GM23338 (cell line): ENCODE data around the gene ARHGAP30.

ENCODE experiments used
- CTCF ChIP-seq, 2 experiments: fragments of 200-600 bp in 1 of 2; sonication (generic) in 1 of 2; conservative IDR thresholded peaks; 2 replicates each; pipeline versions ENCODE4 v1.5.1 to v1.6.1; 2016 to 2017; ENCODE audit warnings: antibody characterized with exemption in 2 of 2, low read depth in 2 of 2, mild to moderate bottlenecking in 2 of 2, moderate library complexity in 1 of 2
- EZH2 ChIP-seq: fragments of 200-600 bp; sonication (generic); IDR thresholded peaks from one replicate; pipeline ENCODE4 v1.8.0; 2017; ENCODE audit warnings: antibody characterized with exemption, mild to moderate bottlenecking, low read depth; ENCODE audit not compliant: unreplicated experiment
- JUNB ChIP-seq: IDR thresholded peaks from one replicate; pipeline ENCODE4 v1.6.1; 2016; ENCODE audit warnings: antibody characterized with exemption; ENCODE audit not compliant: unreplicated experiment
- REST ChIP-seq: IDR thresholded peaks from one replicate; pipeline ENCODE4 v1.6.1; 2018; ENCODE audit warnings: antibody characterized with exemption; ENCODE audit not compliant: unreplicated experiment

DNA sequence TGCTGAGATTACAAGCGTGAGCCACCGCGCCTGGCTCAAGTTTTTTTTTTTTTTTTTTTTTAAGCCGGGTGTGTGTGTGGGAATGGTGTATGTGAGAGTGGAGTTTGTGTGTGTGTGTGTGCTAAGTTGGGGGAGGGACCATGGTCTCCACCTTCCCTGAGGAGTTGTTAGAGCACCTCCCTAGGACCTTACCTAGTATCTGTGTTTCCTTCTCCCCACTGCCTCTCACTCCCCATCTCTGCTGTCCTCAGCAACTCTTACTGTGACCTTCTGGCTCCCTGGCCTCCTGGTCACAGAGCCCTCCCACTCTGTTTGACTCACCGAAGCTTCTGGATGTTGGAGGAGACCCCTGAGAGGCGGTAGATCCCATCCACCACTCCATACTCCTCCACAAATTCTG, 10.4 kb downstream of the ARHGAP30 start:
- TF ChIP-seq REST (no peak), CTCF (conservative IDR thresholded peaks at IDR 0.05; ENCODE audit: low read depth in 2 of 2) (no peak), EZH2 (no peak), JUNB (no peak)
